Keratinocyte (primary cell): Measurements from ENCODE around the gene RYR1.

Source experiments
- CTCF ChIP-seq, 3 experiments: IDR thresholded peaks in 1 of 3; conservative IDR thresholded peaks in 1 of 3; optimal IDR thresholded peaks in 1 of 3; 2 replicates in 2 of 3; 3 replicates in 1 of 3; pipeline versions ENCODE3 to v1.5.1; 2011; ENCODE audit warnings: low read length in 3 of 3, mild to moderate bottlenecking in 3 of 3, moderate library complexity in 2 of 3, control low read depth in 1 of 3, inconsistent platforms in 1 of 3; ENCODE audit not compliant: insufficient read depth in 2 of 3; ENCODE audit errors: extremely low read depth in 1 of 3
- EZH2 ChIP-seq: IDR thresholded peaks from one replicate; pipeline ENCODE4 v1.6.1; 2012; ENCODE audit warnings: inconsistent platforms, mild to moderate bottlenecking, low read length, moderate library complexity

- no peak for TF ChIP-seq CTCF (optimal IDR thresholded peaks at IDR 0.05 in 1 of 3, IDR thresholded peaks at IDR 0.05 in 1 of 3, conservative IDR thresholded peaks at IDR 0.05 in 1 of 3; ENCODE audit: extremely low read depth in 1 of 3, insufficient read depth in 2 of 3, low read length in 3 of 3)
- TF ChIP-seq EZH2, result no peak
These were observed 32.3 kb upstream of the RYR1 start for GRCh38 chr19:38401148-38401547.
